Measurements from ENCODE around the gene SLC50A1.
A peak's percentile ranks its signal among the peaks of the same experiment; 100 is the strongest.

The SLC50A1 gene

DNA sequence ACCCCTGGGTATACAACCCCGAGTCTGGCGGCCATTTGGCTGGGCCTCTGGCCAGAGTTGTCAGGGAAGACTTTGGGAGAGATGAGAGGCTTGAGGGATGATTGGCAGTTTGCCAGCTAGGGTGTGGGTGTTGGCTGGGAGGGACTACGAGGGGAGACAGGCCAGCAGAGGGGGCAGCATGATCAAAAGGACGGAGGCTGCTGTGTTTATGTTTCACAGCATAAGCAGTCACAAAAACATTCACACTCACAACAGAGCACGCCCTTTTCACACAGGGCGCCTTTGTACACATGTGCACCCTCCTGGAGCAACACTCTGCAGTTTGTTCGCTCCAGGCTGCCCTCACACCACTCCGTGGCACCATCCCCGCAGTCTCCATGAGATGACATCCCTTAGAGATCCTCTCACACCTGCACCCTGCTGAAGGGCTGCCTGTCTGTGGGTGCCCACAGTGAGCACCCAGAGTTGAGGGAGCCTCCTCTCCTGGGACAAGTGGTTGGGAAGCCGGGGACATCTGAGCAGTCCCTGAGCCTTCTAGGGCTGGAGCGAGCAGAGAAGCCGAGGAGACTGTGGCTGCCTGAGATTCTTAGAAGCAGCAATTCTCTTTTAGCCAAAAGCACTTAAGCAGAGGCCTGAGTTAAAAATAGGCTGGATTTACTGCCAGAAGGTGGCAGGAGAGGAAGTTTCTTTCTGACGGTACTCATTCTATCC lies 41.6 kb upstream of the SLC50A1 start:
- no peak for TF ChIP-seq EZH2 (optimal IDR thresholded peaks at IDR 0.05; ENCODE audit: low read depth, low read length)
- peak; percentile 52 for TF ChIP-seq CTCF (IDR thresholded peaks at IDR 0.05; ENCODE audit: low read length)
- Histone ChIP-seq H3K9ac (ENCODE audit: low read length) (no peak overlapping the region), H3K9me2 (replicated peaks; ENCODE audit: insufficient read depth, low read length) (no peaks in the 10 kb centered on the region), H3K9me3 (replicated peaks; ENCODE audit: insufficient read depth, low read length) (no peaks in the 10 kb centered on the region), H3K4me1 (ENCODE audit: low read length) (peaks cover 19% of the 10 kb centered on the region), H3K79me2 (ENCODE audit: low read length) (no peaks in the 10 kb centered on the region), H3K4me3 (ENCODE audit: low read length) (no peak overlapping the region), H3F3A (ENCODE audit: insufficient read depth, low read length) (no peaks in the 10 kb centered on the region), H3K27ac (ENCODE audit: low read length) (no peak overlapping the region), H3K27me3 (replicated peaks; ENCODE audit: insufficient read depth, low read length) (peaks cover 26% of the 10 kb centered on the region), H3K4me2 (ENCODE audit: low read depth, low read length) (no peak overlapping the region), H3K36me3 (replicated peaks; ENCODE audit: insufficient read depth, low read length) (no peaks in the 10 kb centered on the region), H4K20me1 (ENCODE audit: insufficient read depth, low read length) (no peaks in the 10 kb centered on the region), H2AFZ (ENCODE audit: low read length) (peak overlapping the region; percentile 16; the same call in 1 of the 2 replicates)
- peak; percentile 49 for DNase-seq

- Histone ChIP-seq H3K27me3 (replicated peaks; ENCODE audit: insufficient read depth, low read length) (peaks cover 26% of the 10 kb centered on the region), H3K9ac (ENCODE audit: low read length) (no peak overlapping the region), H3F3A (ENCODE audit: insufficient read depth, low read length) (no peaks in the 10 kb centered on the region), H3K36me3 (replicated peaks; ENCODE audit: insufficient read depth, low read length) (no peaks in the 10 kb centered on the region), H3K9me2 (replicated peaks; ENCODE audit: insufficient read depth, low read length) (no peaks in the 10 kb centered on the region), H3K79me2 (ENCODE audit: low read length) (no peaks in the 10 kb centered on the region), H3K4me3 (ENCODE audit: low read length) (no peak overlapping the region), H2AFZ (ENCODE audit: low read length) (no peak overlapping the region), H3K9me3 (replicated peaks; ENCODE audit: insufficient read depth, low read length) (no peaks in the 10 kb centered on the region), H4K20me1 (ENCODE audit: insufficient read depth, low read length) (no peaks in the 10 kb centered on the region), H3K4me1 (ENCODE audit: low read length) (peaks cover 19% of the 10 kb centered on the region), H3K4me2 (ENCODE audit: low read depth, low read length) (no peak overlapping the region), H3K27ac (ENCODE audit: low read length) (no peak overlapping the region)
- DNase-seq, result no peak
- TF ChIP-seq EZH2phosphoT487 (IDR thresholded peaks at IDR 0.05; ENCODE audit: low read length) (no peak), CTCF (IDR thresholded peaks at IDR 0.05; ENCODE audit: low read length) (no peak), EZH2 (optimal IDR thresholded peaks at IDR 0.05; ENCODE audit: low read depth, low read length) (no peak)
Observed at GRCh38 chr1:155094622-155094948, 41.1 kb upstream of the SLC50A1 start.

- TF ChIP-seq CTCF (IDR thresholded peaks at IDR 0.05; ENCODE audit: low read length) (no peak), EZH2phosphoT487 (IDR thresholded peaks at IDR 0.05; ENCODE audit: low read length) (no peak), EZH2 (optimal IDR thresholded peaks at IDR 0.05; ENCODE audit: low read depth, low read length) (no peak)
- Histone ChIP-seq H3K4me2 (ENCODE audit: low read depth, low read length) (no peak overlapping the region), H3K9me2 (replicated peaks; ENCODE audit: insufficient read depth, low read length) (no peaks in the 10 kb centered on the region), H3K27me3 (replicated peaks; ENCODE audit: insufficient read depth, low read length) (peaks cover 31% of the 10 kb centered on the region), H3F3A (ENCODE audit: insufficient read depth, low read length) (no peaks in the 10 kb centered on the region), H3K9ac (ENCODE audit: low read length) (no peak overlapping the region), H3K9me3 (replicated peaks; ENCODE audit: insufficient read depth, low read length) (no peaks in the 10 kb centered on the region), H3K4me3 (ENCODE audit: low read length) (no peak overlapping the region), H3K27ac (ENCODE audit: low read length) (no peak overlapping the region), H4K20me1 (ENCODE audit: insufficient read depth, low read length) (no peaks in the 10 kb centered on the region), H3K79me2 (ENCODE audit: low read length) (no peaks in the 10 kb centered on the region), H2AFZ (ENCODE audit: low read length) (no peak overlapping the region), H3K4me1 (ENCODE audit: low read length) (peaks cover 4% of the 10 kb centered on the region), H3K36me3 (replicated peaks; ENCODE audit: insufficient read depth, low read length) (no peaks in the 10 kb centered on the region)
- DNase-seq, result no peak
Observed at GRCh38 chr1:155099331-155099730, 36.3 kb upstream of the SLC50A1 start.

Data from MM.1S (cell line).